ENCODE data around the gene NXF3. TPM values are rescaled to one million over a fixed set of nuclear protein-coding genes. Genes with fewer than 3 reads are reported as not detected.
"Not testable (repeated sequence)": the region's sequence is repeated elsewhere in the genome, so short reads cannot be mapped to it uniquely, and the experiment has no call there.

Gene NXF3, protein sequence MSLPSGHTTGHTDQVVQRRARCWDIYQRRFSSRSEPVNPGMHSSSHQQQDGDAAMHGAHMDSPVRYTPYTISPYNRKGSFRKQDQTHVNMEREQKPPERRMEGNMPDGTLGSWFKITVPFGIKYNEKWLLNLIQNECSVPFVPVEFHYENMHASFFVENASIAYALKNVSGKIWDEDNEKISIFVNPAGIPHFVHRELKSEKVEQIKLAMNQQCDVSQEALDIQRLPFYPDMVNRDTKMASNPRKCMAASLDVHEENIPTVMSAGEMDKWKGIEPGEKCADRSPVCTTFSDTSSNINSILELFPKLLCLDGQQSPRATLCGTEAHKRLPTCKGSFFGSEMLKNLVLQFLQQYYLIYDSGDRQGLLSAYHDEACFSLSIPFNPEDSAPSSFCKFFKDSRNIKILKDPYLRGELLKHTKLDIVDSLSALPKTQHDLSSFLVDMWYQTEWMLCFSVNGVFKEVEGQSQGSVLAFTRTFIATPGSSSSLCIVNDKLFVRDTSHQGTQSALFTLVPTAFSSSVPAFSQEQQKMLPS
- 1.1 TPM in 1 of 2 replicates, not detected in the other for total RNA-seq (2014; rRNA removed; shearing (Covaris generic))

DNA sequence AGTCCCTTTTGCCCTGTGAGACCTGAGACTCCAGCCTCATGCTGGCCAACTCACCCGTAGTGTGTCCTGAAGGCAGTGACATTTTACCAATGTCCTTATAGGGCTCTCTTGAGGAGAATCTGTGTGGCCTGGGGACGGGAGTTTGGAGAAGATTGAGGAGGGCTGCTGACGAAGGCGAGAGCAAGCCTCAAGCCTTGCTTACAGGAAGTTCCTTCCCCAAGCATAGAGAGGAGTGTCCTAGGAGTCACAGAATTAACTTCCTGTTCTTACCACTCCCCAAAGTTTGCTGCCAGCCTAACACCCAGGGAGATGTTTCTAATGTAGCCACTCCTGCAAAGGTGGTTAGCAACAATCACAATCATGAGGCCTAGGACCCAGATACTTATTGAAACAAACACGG lies at the start of gene NXF3:
Gene NXF3 (minus strand): TSS at position 202 of the 400 bp plus-strand sequence. CDS start 120 bp downstream, at position 82.
- no peaks in the 10 kb centered on the region for H3K27me3 ChIP-seq (ENCODE audit: control insufficient read depth, insufficient read depth, low read length)
- no peaks in the 10 kb centered on the region for H3K36me3 ChIP-seq (replicated peaks; ENCODE audit: control insufficient read depth, insufficient read depth, low read length)
- no peak within 1 kb of the TSS for H3K4me3 ChIP-seq (ENCODE audit: insufficient read depth, low read depth, low read length)
- no peak for DNase-seq

DNA sequence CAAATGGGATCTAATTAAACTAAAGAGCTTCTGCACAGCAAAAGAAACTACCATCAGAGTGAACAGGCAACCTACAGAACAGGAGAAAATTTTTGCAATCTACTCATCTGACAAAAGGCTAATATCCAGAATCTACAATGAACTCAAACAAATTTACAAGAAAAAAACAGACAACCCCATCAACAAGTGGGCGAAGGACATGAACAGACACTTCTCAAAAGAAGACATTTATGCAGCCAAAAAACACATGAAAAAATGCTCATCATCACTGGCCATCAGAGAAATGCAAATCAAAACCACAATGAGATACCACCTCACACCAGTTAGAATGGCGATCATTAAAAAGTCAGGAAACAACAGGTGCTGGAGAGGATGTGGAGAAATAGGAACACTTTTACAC lies 43.6 kb upstream of the NXF3 start:
- not testable (repeated sequence) for DNase-seq; H3K27me3 ChIP-seq (ENCODE audit: control insufficient read depth, insufficient read depth, low read length); H3K36me3 ChIP-seq (replicated peaks; ENCODE audit: control insufficient read depth, insufficient read depth, low read length); H3K4me3 ChIP-seq (ENCODE audit: insufficient read depth, low read depth, low read length)

DNA sequence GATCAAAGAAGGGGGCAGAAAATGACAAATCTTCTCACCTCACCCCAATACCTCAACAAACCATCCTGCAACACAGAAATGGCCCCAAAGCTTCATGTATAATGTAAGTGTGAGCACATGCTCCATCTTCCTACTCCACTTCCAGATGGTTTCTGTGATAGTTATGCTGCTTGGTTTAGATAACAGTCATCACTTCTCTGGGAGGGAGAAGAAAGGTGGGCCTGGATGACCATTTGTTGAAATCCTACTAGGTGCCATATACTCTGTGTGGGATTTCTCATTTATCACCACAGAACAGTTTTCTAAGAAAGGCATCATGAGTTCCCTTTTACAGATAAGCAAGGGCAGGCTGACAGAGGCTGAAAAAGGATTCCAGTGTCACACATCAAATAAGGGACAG lies 31.3 kb upstream of the NXF3 start:
- Histone ChIP-seq H3K27me3 (ENCODE audit: control insufficient read depth, insufficient read depth, low read length) (no peaks in the 10 kb centered on the region), H3K4me3 (ENCODE audit: insufficient read depth, low read depth, low read length) (no peak overlapping the region), H3K36me3 (replicated peaks; ENCODE audit: control insufficient read depth, insufficient read depth, low read length) (no peaks in the 10 kb centered on the region)
- DNase-seq: no peak

DNA sequence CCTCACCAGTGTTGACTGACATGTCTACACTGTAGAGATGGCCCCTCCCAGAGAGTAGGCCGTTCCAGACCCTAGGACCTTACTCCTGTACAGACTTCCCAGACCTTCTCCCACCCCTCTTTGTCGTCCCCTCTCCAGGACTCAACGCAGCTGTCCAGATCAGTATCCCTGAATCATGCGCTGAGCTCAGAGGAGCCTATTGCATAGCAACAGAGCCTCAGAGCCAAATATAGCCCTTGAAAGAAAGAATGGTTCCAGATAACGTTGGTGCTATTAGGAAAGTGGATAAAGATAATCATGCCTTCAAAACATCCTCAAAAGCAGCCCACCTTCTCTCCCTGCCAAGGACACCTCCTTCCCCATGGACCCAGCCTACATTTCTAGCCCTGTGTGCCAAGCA lies 27.8 kb upstream of the NXF3 start:
- Histone ChIP-seq H3K4me3 (ENCODE audit: insufficient read depth, low read depth, low read length) (no peak overlapping the region), H3K36me3 (replicated peaks; ENCODE audit: control insufficient read depth, insufficient read depth, low read length) (no peaks in the 10 kb centered on the region), H3K27me3 (ENCODE audit: control insufficient read depth, insufficient read depth, low read length) (no peaks in the 10 kb centered on the region)
- no peak for DNase-seq

DNA sequence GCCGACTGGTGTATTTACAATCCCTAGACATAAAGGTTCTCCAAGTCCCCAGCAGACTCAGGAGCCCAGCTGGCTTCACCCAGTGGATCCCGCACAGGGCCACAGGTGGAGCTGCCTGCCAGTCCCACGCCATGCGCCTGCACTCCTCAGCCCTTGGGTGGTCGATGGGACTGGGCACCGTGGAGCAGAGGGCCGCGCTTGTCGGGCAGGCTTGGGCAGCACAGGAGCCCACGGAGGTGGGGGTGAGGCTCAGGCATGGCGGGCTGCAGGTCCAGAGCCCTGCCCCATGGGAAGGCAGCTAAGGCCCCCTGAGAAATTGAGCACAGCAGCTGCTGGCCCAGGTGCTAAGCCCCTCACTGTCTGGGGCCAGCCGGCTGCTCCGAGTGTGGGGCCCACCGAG lies 24.0 kb upstream of the NXF3 start:
- H3K4me3 ChIP-seq (ENCODE audit: insufficient read depth, low read depth, low read length); DNase-seq; H3K36me3 ChIP-seq (replicated peaks; ENCODE audit: control insufficient read depth, insufficient read depth, low read length); H3K27me3 ChIP-seq (ENCODE audit: control insufficient read depth, insufficient read depth, low read length): not testable (repeated sequence)

DNA sequence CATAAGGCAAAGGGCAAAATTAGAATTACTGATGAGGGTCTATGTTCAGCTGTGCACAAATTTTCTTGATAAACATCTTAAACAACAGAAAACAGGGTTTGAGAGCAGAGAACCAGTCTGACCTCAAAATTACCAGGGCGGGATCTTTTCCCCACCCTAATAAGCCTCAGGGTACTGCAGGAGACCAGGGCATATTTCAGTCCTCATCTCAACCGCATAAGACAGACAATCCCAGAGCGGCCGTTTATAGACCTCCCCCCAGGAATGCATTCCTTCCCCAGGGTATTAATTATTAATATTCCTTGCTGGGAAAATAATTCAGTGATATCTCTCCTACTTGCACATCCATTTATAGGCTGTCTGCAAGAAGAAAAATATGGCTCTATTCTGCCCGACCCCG lies 16.6 kb upstream of the NXF3 start:
- not testable (repeated sequence) for H3K4me3 ChIP-seq (ENCODE audit: insufficient read depth, low read depth, low read length); DNase-seq; H3K27me3 ChIP-seq (ENCODE audit: control insufficient read depth, insufficient read depth, low read length); H3K36me3 ChIP-seq (replicated peaks; ENCODE audit: control insufficient read depth, insufficient read depth, low read length)

DNA sequence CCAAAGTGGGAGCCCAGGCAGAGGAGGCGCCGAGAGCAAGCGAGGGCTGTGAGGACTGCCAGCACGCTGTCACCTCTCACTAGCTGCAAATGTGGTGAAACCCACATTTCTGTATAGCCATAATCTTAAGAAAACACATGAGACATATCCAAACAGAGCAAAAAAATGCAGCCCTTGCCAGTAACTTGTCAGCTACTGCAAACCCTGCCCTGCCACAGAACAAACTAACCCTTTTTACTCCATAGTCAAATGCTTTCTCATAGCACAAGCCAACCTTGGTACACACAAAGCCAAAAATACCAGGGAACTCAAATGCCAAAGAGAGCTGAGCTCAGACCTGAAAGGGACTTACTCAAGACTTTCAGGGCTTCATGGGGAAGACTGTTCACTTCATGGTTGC lies 14.9 kb upstream of the NXF3 start:
- DNase-seq: no peak
- Histone ChIP-seq H3K4me3 (ENCODE audit: insufficient read depth, low read depth, low read length) (no peak overlapping the region), H3K27me3 (ENCODE audit: control insufficient read depth, insufficient read depth, low read length) (no peaks in the 10 kb centered on the region), H3K36me3 (replicated peaks; ENCODE audit: control insufficient read depth, insufficient read depth, low read length) (no peaks in the 10 kb centered on the region)

DNA sequence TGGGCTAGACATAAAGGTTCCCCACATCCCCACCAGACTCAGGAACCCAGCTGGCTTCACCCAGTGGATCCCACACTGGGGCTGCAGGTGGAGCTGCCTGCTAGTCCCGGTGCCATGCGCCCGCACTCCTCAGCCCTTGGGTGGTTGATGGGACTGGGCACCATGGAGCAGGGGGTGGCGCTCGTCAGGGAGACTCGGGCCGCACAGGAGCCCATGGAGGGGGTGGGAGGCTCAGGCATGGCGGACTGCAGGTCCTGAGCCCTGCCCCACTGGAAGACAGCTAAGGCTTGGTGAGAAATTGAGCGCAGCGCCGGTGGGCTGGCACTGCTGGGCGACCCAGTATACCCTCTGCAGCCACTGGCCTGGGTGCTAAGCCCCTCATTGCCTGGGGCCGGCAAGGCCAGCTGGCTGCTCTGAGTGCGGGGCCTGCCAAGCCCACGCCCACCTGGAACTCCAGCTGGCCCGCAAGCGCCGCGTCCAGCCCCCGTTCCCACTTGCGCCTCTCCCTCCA lies 14.3 kb upstream of the NXF3 start:
- DNase-seq; H3K4me3 ChIP-seq (ENCODE audit: insufficient read depth, low read depth, low read length): not testable (repeated sequence)

DNA sequence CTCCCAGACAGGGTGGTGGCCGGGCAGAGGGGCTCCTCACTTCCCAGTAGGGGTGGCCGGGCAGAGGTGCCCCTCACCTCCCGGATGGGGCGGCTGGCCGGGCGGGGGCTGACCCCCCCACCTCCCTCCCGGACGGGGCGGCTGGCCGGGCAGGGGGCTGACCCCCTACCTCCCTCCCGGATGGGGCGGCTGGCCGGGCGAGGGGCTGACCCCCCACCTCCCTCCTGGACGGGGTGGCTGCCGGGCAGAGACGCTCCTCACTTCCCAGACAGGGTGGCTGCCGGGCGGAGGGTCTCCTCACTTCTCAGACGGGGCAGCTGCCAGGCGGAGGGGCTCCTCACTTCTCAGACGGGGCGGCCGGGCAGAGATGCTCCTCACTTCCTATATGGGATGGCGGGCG lies 11.4 kb upstream of the NXF3 start:
- DNase-seq; H3K27me3 ChIP-seq (ENCODE audit: control insufficient read depth, insufficient read depth, low read length): not testable (repeated sequence)

More for the DNA sequence above, 14.3 kb upstream of the NXF3 start:
- H3K36me3 ChIP-seq (replicated peaks; ENCODE audit: control insufficient read depth, insufficient read depth, low read length); H3K27me3 ChIP-seq (ENCODE audit: control insufficient read depth, insufficient read depth, low read length): not testable (repeated sequence)

DNA sequence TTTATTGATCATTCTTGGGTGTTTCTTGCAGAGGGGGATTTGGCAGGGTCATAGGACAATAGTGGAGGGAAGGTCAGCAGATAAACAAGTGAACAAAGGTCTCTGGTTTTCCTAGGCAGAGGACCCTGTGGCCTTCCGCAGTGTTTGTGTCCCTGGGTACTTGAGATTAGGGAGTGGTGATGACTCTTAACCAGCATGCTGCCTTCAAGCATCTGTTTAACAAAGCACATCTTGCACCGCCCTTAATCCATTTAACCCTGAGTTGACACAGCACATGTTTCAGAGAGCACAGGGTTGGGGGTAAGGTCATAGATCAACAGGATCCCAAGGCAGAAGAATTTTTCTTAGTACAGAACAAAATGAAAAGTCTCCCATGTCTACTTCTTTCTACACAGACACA lies 10.9 kb upstream of the NXF3 start:
- H3K4me3 ChIP-seq (ENCODE audit: insufficient read depth, low read depth, low read length); DNase-seq; H3K27me3 ChIP-seq (ENCODE audit: control insufficient read depth, insufficient read depth, low read length); H3K36me3 ChIP-seq (replicated peaks; ENCODE audit: control insufficient read depth, insufficient read depth, low read length): not testable (repeated sequence)

More for the DNA sequence above, 11.4 kb upstream of the NXF3 start:
- H3K4me3 ChIP-seq (ENCODE audit: insufficient read depth, low read depth, low read length); H3K36me3 ChIP-seq (replicated peaks; ENCODE audit: control insufficient read depth, insufficient read depth, low read length): not testable (repeated sequence)

DNA sequence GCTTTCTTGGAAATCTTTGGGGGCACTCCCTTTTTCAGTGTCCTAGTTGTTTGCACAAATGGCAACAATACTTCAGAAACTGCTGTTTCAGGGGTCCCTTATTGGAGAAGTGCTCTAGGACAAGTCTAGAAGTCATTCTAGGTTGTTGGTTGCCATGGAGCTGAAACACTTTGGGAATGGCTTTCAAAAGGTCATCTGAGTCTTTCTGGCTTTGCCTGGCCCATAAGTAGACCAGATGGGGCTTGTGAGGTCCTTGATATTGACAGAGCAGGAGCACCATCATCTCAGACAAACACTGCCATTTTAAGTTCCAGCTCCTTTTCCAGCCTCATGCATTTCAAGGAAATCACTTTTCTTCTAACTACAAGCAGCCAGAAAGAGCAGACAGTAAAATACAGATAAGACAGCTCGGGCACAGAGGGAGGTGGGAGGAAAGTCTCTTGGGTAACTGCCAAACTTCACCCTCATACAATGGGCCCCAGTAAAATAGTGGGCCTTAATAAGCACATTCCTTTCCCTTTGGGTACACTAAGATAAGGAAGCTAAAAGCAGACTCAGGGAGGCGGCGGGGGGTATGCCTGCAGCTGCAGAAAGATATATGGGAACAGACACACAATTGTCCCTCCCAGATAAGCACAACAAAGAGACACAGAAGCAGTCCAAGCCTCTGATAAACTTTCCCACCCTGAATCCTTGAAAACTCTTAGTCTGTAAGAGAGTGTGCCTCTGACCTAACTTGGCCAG lies 8.5 kb upstream of the NXF3 start:
- DNase-seq: no peak
- Histone ChIP-seq H3K4me3 (ENCODE audit: insufficient read depth, low read depth, low read length) (no peak overlapping the region), H3K27me3 (ENCODE audit: control insufficient read depth, insufficient read depth, low read length) (no peaks in the 10 kb centered on the region)

DNA sequence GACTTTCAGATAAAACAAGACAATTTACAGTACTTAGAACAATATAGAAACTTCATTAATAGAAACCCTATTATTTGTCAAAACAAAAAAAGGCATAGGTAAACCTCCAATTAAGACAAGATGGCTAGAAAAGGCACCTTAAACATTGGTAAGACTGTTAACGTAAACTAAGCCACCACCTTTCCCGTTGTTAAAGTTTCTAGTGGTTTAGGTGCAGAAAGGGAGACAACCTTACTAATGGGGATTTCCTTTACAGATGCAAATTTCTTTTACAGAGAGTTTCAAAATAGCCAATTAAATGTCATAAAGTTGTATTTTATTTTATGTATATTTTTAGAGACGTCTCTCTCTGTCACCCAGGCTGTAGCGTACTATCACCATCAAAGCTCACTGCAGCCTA lies 7.5 kb upstream of the NXF3 start:
- no peaks in the 10 kb centered on the region for H3K36me3 ChIP-seq (replicated peaks; ENCODE audit: control insufficient read depth, insufficient read depth, low read length)
- no peak overlapping the region for H3K4me3 ChIP-seq (ENCODE audit: insufficient read depth, low read depth, low read length)
- no peak for DNase-seq
- H3K27me3 ChIP-seq (ENCODE audit: control insufficient read depth, insufficient read depth, low read length): no peaks in the 10 kb centered on the region

More for the DNA sequence above, 8.5 kb upstream of the NXF3 start:
- no peaks in the 10 kb centered on the region for H3K36me3 ChIP-seq (replicated peaks; ENCODE audit: control insufficient read depth, insufficient read depth, low read length)

DNA sequence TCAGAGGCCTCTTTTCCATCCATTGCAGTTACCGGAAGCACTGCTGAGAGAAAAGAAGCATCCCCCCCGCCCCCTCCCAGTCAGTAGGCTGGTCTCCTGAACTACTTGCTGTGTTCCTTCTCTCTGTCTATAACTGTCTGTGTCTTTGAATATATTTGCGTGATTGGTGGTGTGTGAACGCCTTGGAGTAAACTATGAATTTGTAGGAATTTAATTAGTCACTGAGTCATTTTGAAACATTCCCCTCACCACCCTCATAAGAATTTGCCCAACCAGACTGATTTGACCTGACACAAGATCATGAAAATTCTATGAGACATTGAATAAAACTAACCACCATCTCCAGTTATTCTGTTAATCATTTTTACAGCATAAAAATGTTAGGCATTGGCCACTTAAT lies 6.7 kb upstream of the NXF3 start:
- Histone ChIP-seq H3K27me3 (ENCODE audit: control insufficient read depth, insufficient read depth, low read length) (no peaks in the 10 kb centered on the region), H3K4me3 (ENCODE audit: insufficient read depth, low read depth, low read length) (no peak overlapping the region), H3K36me3 (replicated peaks; ENCODE audit: control insufficient read depth, insufficient read depth, low read length) (no peaks in the 10 kb centered on the region)
- no peak for DNase-seq

DNA sequence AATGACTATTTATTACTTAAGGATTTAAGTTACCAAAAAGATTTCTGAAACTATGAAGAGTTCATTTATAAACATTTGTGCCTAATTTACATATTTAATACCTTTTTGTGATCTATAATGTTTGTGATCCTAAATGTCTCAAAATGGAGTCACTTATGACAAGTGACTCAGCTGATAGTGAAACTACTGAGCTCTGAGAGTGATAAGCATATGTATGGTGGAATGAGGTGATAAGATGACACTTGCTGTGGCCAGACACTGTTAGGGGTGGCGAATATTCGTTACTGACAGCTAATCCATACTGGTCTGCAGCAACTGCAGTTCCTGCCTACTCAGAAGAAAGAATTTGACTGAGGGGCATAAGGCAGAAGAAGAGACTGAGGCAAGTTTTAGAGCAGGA lies 5.5 kb upstream of the NXF3 start:
- DNase-seq: no peak
- Histone ChIP-seq H3K36me3 (replicated peaks; ENCODE audit: control insufficient read depth, insufficient read depth, low read length) (no peaks in the 10 kb centered on the region), H3K27me3 (ENCODE audit: control insufficient read depth, insufficient read depth, low read length) (no peaks in the 10 kb centered on the region), H3K4me3 (ENCODE audit: insufficient read depth, low read depth, low read length) (no peak overlapping the region)

DNA sequence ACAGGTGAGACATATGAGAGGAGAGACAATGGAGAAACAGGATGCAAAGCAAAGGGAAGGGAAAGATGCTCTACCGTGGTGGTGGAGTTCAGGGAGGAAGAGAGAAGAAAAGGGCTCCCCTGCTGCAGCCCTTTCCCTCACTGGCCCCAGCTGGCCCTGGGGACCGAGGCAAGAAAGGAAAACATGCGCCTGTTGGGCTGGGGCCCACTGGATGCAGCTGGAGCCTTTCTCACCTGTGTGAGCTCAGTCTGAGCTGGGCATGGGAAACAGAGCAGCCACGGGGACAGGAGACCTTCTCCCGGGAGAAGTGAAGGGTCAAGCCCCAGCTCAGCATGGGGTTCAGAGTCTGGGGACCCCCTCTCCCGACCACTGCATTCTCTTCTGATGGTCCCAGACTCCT lies 11.9 kb downstream of the NXF3 start:
- Histone ChIP-seq H3K4me3 (ENCODE audit: insufficient read depth, low read depth, low read length) (no peak overlapping the region), H3K27me3 (ENCODE audit: control insufficient read depth, insufficient read depth, low read length) (no peaks in the 10 kb centered on the region), H3K36me3 (replicated peaks; ENCODE audit: control insufficient read depth, insufficient read depth, low read length) (no peaks in the 10 kb centered on the region)
- DNase-seq: no peak
